Stimulated activated CD4-positive, alpha-beta T cell treated with anti-CD3 and anti-CD28 coated beads, Interleukin-15, amount 100 ng/mL, for 48 hours (primary cell): ENCODE measurements around the gene CCT6B.
"Not testable (repeated sequence)": the region's sequence is repeated elsewhere in the genome, so short reads cannot be mapped to it uniquely, and the experiment has no call there.

ENCODE experiments used
- DNase-seq, 2 donors: peaks; one replicate each; pipeline ENCODE4 v3.0.0-alpha.2; 2020; ENCODE audit warnings: low read depth in 2 of 2

The CCT6B gene, protein sequence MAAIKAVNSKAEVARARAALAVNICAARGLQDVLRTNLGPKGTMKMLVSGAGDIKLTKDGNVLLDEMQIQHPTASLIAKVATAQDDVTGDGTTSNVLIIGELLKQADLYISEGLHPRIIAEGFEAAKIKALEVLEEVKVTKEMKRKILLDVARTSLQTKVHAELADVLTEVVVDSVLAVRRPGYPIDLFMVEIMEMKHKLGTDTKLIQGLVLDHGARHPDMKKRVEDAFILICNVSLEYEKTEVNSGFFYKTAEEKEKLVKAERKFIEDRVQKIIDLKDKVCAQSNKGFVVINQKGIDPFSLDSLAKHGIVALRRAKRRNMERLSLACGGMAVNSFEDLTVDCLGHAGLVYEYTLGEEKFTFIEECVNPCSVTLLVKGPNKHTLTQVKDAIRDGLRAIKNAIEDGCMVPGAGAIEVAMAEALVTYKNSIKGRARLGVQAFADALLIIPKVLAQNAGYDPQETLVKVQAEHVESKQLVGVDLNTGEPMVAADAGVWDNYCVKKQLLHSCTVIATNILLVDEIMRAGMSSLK

DNA sequence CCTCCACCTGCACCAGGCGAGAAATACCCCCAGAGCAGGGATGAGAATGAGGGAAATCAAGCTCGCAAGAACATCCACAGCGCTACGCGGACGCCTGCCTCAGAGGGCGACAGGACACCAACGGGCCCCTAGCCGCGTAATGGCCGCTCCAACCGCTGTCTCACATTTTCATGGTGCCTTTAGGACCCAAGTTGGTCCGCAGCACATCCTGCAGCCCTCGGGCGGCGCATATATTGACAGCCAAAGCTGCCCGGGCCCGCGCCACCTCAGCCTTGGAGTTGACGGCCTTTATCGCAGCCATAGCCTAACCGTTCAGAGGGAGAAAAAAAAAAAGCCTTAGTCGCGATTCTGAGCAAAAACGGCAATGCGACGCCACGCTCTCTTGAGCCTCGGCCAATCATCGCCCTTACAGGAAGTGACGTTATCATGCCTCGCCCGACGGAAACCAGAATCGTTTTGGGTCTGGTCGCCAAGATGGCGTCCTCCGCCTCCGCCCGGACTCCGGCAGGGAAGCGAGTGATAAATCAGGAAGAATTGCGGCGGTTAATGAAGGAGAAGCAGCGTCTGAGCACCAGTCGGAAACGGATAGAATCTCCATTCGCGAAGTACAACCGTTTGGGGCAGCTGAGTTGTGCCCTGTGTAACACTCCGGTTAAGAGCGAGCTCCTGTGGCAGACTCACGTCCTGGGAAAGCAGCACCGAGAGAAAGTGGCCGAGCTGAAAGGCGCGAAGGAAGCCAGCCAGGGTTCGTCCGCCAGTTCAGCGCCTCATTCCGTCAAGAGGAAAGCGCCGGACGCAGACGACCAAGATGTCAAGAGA is at the start of gene CCT6B, which contains the start of gene ZNF830:
CCT6B (minus strand) TSS at position 368 of the 819 bp plus-strand sequence; CDS start at position 301, 67 bp downstream.
ZNF830 (plus strand) TSS at position 448 of the 819 bp plus-strand sequence; CDS start at position 475, 27 bp downstream.
- DNase-seq, result peak; percentile 85 to 86

DNA sequence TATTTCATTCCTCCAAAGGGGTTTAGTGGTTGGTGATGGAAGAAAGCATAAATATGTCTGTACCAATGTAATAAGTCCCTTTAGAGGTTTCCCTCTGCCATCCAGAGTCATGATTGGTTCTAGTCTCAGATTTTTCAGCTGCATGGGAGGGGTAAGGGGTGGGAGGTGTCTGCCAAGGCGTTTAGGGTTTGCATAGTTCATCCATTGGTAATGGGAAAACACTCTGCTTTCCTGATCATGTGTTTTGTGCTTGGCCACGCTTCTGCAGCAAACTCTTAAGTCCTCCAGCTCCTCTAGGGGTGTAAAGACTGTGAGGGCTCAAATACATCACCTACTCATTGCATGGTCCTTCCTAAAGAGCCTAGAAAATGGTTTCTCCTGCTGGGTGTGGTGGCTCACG is 48.8 kb upstream of the CCT6B start:
- DNase-seq, result no peak

DNA sequence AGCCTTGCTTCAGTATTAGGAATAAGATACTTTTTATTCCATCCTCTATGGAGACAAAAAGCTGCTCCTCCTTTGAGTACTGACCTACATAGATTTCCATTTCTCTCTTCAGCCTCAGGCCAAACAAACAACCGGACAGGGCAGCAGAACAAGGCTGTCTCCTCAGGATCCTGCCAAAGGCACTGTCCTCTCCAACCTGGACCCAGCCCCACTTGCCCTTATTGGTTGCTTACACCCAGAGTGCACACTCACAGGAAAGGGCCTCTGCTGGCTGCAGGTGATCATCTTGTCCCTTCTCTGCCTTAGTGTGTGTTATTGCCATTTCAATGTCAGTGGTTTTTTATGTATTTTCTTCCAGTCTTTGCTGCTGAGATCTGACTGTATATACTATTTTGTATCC is 45.7 kb upstream of the CCT6B start:
- no peak for DNase-seq

DNA sequence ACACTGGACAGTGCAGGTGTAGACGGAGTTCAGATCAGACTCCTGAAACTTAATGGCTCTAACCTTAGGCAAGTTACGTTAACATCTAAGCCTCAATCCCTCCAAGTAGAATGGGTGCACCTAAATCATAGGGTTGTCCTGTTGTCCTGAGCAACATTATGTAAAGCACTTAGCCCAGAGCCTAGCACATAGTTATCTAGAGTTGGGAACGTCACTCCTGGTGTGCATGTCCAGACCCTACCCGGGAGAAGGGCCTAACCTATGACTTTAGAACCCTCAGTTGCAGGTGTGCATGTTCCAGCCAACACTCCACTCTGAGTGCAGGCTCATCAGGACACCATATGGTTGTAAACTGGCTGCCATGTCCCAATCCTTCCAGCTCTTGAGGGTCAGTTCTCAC is 45.1 kb upstream of the CCT6B start:
- no peak for DNase-seq

DNA sequence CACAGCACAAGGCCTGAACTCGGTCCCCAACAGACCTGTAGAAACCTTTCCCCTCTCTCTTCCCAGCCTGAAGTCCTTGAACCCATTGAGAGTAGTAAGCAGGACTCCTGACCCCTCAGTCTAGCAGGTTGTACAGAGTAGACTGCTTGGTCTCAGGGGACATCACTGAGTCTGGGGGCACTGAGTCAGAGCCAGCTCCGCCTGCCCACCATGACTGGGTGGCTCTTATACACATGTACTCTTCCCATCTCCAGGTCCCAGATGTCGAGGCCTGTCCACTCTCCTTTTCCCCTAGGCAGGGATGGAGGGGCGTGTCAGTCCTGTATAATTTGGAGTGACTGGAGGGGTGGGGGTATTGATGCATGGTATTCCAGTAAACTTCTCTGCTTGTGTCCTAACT is 42.5 kb upstream of the CCT6B start:
- no peak for DNase-seq

DNA sequence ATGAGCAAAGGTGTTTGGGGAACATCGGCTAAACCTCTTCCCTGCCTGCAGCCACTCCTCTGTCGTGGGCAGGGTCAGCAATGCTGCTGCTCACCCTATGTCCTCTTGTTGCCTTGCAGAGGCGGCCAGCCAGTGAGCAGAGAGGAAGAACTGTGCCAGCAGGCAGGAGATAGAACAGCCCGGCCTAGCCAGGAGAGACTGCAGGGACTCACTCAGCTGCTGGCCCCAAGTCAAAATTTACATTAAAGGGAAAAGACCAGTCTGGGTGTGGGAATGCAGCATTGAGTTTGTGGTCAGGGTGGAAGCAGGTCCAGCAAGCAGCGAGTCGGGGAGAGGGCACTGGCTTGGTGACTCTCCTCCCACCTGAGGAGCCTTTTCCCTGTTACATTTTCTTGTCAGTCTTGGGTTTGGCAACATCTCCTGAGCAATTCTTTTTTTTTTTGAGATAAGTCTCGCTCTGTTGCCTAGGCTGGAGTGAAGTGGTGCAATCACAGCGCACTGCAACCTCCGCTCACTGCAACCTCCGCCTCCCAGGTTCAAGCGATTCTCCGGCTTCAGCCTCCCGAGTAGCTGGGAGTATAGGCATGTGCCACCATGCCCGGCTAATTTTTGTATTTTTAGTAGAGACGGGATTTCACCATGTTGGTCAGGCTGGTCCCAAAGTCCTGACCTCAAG is 41.8 kb upstream of the CCT6B start:
- DNase-seq, result no peak

DNA sequence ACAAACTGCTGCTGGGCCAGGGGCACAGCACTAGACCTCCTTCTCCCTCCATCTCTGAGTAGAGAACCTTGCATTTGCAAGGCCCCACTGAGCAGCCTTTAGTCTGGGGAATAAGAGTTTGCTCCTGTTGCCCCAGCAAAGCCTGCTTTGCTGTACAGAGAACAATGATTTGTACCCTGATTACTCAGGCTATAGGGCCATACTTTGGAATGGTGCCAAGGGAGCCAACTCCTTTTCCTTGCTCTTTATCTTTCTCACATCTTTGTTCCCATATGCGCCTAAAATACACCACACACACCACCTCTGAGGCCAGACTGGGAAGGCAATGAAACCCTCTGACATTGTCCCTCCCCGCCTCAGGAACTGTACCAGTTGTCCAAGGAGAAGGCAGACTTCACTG is 40.3 kb upstream of the CCT6B start:
- no peak for DNase-seq

DNA sequence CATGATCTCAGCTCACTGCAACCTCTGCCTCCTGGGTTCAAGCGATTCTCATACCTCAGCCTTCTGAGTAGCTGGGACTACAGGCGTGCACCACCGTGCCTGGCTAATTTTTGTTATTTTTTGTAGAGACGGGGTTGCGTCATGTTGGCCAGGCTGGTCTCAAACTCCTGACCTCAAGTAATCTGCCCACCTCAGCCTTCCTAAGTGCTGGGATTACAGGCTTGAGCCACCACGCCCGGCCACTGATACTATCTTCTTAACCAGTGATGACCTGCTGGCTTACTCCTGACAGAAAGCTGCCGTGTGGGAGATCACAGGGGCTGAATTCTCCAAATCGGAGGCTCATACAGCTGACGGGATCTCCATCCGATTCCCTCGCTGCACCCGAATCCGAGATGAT is 39.7 kb upstream of the CCT6B start:
- not testable (repeated sequence) for DNase-seq

DNA sequence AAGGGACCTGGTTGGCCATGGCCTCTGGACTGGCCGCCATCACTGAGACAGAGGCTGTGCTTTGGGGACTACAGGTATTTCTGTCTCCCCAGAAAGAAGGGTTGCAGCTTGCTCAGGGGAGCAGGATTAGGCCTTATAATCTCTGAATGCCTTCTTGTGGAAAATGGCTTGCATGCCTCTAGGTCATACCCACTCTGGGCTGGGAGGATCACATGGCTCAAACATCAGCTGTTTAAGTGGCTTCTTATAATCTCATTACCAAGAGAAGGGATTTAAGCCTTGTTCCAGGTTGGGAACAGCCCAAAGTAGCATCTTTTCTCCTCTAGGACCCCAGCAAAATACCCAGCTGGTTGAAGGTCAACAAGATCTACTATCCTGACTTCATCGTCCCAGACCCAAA is 38.2 kb upstream of the CCT6B start:
- no peak for DNase-seq

DNA sequence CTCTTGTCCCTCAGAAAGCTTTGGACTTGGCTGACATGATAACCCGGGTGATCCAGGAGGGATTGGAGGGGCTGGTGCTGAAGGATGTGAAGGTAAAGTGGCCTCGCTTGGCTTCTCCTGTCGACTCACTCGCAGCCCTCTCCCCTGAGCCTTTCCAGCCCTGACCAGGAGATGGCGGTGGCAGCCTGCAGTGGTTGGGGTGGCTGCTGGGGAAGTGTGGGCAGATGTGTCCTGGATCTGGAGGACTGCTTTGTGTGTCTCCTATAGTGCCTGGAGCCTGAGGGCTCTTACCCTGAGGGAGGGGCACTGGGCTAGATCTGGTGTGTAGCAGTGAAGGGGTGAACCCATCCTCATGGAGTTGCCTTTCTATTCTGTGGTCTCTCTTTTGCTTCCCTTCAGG is 36.9 kb upstream of the CCT6B start:
- DNase-seq, result peak; percentile 72 to 76

DNA sequence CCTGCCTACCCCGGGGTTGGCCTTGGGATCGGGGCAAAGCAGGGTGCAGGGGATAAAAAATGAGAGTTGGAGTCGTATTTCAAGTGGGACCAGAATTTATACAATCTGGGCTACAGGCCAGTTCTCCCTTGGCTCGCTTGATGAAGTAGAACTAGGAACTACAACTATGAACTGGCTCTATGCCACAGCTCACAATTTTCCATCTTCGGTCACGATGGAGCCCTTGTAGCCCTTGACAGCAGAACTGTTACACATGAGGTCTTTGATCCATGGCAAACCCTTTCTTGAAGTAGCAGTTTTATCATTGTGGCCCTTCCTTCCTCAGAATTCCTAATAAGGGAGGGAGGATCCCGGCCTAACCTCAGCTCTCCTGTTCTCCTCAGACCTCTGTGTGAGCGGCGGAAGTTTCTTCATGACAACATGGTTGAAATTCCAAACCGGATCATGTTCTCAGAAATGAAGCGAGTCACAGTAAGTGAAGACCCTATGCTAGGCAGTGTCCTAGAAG is 36.1 kb upstream of the CCT6B start:
- no peak for DNase-seq

DNA sequence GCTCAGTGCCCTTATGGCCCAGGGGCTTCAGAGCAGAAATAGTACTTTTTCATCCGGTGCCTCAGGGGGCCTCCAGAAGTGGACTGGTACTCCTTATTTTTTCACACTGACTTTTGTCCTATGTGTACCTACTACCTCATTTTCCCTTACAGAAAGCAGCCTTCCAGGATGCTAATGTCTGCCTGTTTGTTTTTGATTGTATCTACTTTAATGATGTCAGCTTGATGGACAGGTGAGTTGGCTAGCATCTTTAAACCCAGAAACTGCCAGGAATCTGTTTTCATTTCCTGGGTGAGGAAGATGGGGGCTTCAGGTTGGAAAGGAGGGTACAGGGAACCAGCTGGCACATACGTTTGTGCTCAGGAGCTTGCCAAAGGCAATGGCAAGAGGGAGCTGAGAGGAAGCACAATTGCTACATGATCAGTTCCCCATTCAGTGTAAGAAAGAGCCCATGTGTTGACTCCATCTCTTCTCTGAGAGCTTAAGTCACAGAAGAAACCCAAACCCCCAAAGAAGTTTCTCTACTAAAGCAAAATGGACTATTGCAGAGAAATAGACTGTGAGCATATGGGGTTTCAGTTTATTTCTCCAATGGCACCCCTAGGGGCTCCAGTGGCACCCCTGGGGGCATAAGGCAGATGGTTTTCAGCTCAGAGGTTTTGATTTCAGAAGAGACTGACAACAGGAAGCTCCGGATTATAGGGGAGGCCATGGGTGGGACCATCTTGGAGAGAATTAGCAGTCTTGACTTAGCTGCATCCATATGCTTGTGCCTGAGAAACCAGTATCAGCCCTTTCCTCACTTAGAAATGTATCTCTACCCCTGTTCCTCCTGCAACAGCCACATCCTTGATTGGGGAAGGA is 35.4 kb upstream of the CCT6B start:
- no peak for DNase-seq

DNA sequence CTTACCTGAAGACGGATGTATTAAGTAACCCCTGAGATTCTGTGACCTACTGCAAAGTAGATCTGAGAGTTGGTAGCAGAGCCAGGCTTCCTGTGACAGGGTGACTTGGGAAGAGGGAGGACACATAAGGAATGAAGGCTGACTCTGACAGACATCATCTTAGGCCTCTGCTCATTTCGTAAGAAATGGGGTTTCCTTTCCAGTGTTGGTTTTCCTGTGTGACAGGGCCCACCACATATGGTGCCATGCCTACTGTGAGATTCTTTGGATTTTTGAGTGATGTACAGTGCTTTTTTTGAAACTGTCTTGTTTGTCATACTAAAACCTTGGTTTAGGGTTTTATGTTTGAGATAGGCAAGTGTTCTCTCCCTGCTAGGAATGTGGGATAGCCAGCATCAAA is 31.8 kb upstream of the CCT6B start:
- DNase-seq, result no peak

DNA sequence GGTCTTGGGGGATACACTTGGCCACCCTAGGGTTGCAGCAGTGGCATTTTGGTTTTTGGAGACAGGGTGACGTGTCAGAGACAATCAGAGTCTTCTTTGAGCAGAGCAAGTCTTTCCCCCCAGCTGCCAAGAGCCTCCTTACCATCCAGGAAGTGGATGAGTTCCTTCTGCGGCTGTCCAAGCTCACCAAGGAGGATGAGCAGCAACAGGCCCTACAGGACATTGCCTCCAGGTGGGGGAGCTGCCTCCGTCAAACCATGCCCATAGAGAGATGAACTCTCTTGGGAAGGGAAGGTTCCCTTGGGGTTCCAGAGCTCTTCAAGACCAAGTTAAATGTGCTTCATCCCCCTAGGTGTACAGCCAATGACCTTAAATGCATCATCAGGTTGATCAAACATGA is 30.3 kb upstream of the CCT6B start:
- no peak for DNase-seq

DNA sequence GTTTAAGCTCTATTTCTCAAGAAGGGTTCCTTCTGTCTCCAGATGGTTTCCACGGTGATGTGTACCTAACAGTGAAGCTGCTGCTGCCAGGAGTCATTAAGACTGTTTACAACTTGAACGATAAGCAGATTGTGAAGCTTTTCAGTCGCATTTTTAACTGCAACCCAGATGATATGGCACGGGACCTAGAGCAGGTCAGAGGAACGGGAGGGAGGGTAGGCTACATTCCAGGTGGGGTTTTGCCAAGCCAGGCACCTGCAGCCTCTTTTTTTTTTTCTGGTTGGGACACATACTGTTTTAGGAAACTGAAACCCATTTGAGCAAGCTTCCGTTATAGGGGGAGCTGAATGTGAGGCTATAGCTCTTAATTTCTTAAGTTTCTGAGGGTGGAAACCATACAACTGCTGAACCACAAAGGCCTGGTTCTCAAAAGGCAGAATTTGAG is 29.7 kb upstream of the CCT6B start:
- no peak for DNase-seq

DNA sequence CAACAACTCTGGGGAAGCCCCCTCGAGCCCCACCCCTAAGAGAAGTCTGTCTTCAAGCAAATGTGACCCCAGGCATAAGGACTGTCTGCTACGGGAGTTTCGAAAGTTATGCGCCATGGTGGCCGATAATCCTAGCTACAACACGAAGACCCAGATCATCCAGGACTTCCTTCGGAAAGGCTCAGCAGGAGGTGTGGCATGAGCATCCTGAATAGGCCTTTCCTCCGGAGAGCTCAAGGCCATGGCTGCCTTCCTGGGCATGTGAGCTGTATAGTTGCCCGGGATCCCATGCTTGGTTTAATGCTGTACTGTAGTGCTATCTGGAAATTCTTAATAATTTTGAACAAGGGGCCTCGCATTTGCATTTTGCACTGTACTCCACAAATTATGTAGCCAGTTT is 28.2 kb upstream of the CCT6B start:
- DNase-seq, result no peak

DNA sequence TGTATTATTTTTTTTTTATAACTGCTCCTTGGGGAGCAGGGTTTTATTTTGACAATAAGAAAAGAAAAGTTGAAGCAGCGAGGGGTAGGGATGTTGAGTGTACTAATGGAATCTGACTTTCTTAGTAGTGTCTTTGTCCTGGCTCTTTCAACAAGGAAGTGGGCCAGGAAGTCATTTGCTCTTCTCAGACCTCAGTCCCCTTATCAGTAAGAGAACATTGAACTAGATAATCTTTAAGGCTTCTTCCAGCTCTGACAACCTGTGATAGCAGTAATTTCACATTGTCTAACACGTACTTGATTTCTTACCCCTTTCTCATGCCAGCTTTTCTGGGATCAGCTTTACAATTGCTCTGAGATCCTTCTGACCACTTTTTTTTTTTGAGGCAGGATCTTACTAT is 27.4 kb upstream of the CCT6B start:
- DNase-seq, result no peak

DNA sequence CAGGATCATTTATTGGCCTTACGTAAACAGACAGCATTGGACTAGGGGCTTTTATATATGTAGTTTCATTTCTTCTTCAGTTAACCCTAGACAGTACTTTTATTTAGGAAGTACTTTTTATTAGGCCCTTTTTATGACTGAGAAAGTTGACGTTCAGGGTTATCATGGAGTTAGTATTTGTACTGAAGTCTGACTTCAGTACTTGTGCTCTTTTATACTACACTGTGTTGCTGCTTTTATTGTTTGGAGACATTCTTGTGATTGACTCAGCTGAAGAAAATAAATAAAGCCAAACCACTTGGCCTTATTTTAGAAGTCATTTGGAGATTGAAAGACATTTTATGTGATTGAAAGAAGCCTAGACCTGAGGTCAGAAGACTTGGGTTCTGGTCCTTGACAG is 26.0 kb upstream of the CCT6B start:
- DNase-seq, result no peak

DNA sequence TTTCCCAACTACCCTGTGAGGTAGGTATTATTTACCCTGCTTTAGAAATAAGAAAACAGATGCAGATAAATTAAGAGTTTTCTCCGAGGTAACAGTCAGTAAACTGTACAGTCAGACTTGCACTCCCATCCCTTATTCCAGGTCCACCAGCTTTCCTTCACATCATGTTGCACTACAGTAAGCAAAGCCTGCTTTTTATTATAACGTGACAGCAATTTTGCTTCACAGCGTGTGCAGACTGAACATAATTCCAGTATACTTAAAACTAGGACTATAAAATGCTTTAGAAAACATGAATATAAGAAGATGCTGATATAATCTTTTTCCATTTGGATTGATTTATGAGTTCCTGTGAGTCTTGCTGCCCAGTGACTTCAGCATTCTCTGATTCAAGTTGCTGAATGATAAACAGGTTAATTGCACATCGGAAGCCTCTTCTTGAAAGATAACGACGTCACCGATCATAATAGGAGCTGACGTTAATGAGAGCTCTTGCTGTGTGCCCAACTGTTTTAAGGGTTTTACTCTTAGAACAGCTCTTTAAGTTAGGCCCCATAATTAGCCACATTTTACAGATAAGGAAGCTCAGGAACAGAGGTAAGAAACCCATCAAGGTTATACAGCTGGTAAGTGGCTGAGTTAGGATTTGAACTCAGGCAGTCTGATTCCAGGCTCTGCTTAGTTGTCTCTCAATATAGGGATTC is 20.4 kb upstream of the CCT6B start:
- DNase-seq, result no peak
